HEK293 (cell line): Measurements from ENCODE around the gene MIEN1.

Source experiments
- CTCF ChIA-PET: fragments of 350-600 bp; formaldehyde crosslinking; extraction: SDS; loops from one replicate; lab custom pipeline; 2021; ENCODE audit warnings: antibody characterized with exemption; lab: Yijun Ruan, JAX
- POLR2A ChIA-PET: fragments of 300-600 bp; formaldehyde crosslinking; extraction: SDS; loops from one replicate; lab custom pipeline; 2020; ENCODE audit warnings: antibody characterized with exemption, inconsistent platforms; lab: Yijun Ruan, JAX
- H3K27ac ChIP-seq: fragments of 200-500 bp; sonication (Bioruptor generic); 2 replicates; pipeline ENCODE4 v1.5.1; 2014; ENCODE audit warnings: low read depth, low read length, control low read depth, inconsistent platforms; ENCODE audit errors: extremely low read depth
- H3K36me3 ChIP-seq, 2 experiments: fragments of 200-500 bp in 1 of 2; sonication (Bioruptor generic) in 1 of 2; 1 replicate in 1 of 2; 2 replicates in 1 of 2; pipeline ENCODE4 v1.5.1; 2014 to 2017; ENCODE audit warnings: inconsistent platforms in 2 of 2, low read length in 2 of 2; ENCODE audit not compliant: control insufficient read depth in 2 of 2, insufficient read depth in 1 of 2
- H3K4me1 ChIP-seq: fragments of 200-500 bp; sonication (Bioruptor generic); 2 replicates; pipeline ENCODE4 v1.5.1; 2014; ENCODE audit warnings: mild to moderate bottlenecking, low read length, inconsistent platforms; ENCODE audit not compliant: control insufficient read depth, insufficient read depth
- H3K4me3 ChIP-seq: 2 replicates; pipeline ENCODE4 v1.5.1; 2011; ENCODE audit warnings: low read depth, mild to moderate bottlenecking, control low read depth, low read length, moderate library complexity
- H3K9me3 ChIP-seq: fragments of 200-500 bp; sonication (Bioruptor generic); 2 replicates; pipeline ENCODE4 v1.5.1; 2014; ENCODE audit warnings: low read depth, low read length, inconsistent platforms; ENCODE audit not compliant: control insufficient read depth, insufficient read depth
- GLI2 ChIP-seq: fragments of 450-650 bp; formaldehyde crosslinking; IDR thresholded peaks from 2 replicates; pipeline ENCODE4; 2017; ENCODE audit warnings: missing biosample characterization, missing genetic modification characterization, low read depth, borderline replicate concordance
- GLIS1 ChIP-seq: fragments of 450-650 bp; formaldehyde crosslinking; IDR thresholded peaks from 2 replicates; pipeline ENCODE4 v1.5.1; 2016; ENCODE audit warnings: missing biosample characterization, missing genetic modification characterization
- HOXA7 ChIP-seq: sonication (generic); formaldehyde crosslinking; IDR thresholded peaks from 2 replicates; pipeline ENCODE4 v1.8.1; 2022; ENCODE audit warnings: missing genetic modification reagents, borderline replicate concordance
- KLF9 ChIP-seq: fragments of 450-650 bp; formaldehyde crosslinking; IDR thresholded peaks from 2 replicates; pipeline ENCODE4 v1.5.1; 2016; ENCODE audit warnings: missing biosample characterization, missing genetic modification characterization, low read depth
- PRDM6 ChIP-seq: fragments of 450-650 bp; formaldehyde crosslinking; IDR thresholded peaks from 2 replicates; pipeline ENCODE4 v1.5.1; 2017; ENCODE audit warnings: missing biosample characterization, missing genetic modification characterization
- ZBTB10 ChIP-seq: fragments of 450-650 bp; formaldehyde crosslinking; IDR thresholded peaks from 2 replicates; pipeline ENCODE4 v1.5.1; 2016; ENCODE audit warnings: missing biosample characterization, missing genetic modification characterization
- ZIC2 ChIP-seq: fragments of 450-650 bp; formaldehyde crosslinking; IDR thresholded peaks from 2 replicates; pipeline ENCODE4 v1.5.1; 2016; ENCODE audit warnings: missing biosample characterization, missing genetic modification characterization
- ZNF112 ChIP-seq: fragments of 450-650 bp; formaldehyde crosslinking; IDR thresholded peaks from 2 replicates; pipeline ENCODE4 v1.5.0; 2017; ENCODE audit warnings: missing biosample characterization, missing genetic modification characterization
- ZNF133 ChIP-seq: fragments of 450-650 bp; formaldehyde crosslinking; IDR thresholded peaks from 2 replicates; pipeline ENCODE4 v1.5.1; 2016; ENCODE audit warnings: missing biosample characterization, missing genetic modification characterization
- ZNF174 ChIP-seq: fragments of 450-650 bp; formaldehyde crosslinking; IDR thresholded peaks from 2 replicates; pipeline ENCODE4 v1.5.0; 2017; ENCODE audit warnings: missing biosample characterization, mild to moderate bottlenecking, missing genetic modification characterization
- ZNF211 ChIP-seq: fragments of 450-650 bp; formaldehyde crosslinking; IDR thresholded peaks from 2 replicates; pipeline ENCODE4 v1.5.1; 2016; ENCODE audit warnings: low read depth, missing biosample characterization, missing genetic modification characterization
- ZNF311 ChIP-seq: fragments of 450-650 bp; formaldehyde crosslinking; IDR thresholded peaks from 2 replicates; pipeline ENCODE4 v1.5.1; 2017; ENCODE audit warnings: missing biosample characterization, missing genetic modification characterization, borderline replicate concordance
- ZNF350 ChIP-seq: fragments of 450-650 bp; formaldehyde crosslinking; IDR thresholded peaks from 2 replicates; pipeline ENCODE4 v1.5.0; 2017; ENCODE audit warnings: missing biosample characterization, mild to moderate bottlenecking, missing genetic modification characterization
- ZNF404 ChIP-seq: fragments of 450-650 bp; formaldehyde crosslinking; IDR thresholded peaks from 2 replicates; pipeline ENCODE4 v1.5.1; 2017; ENCODE audit warnings: missing biosample characterization, missing genetic modification characterization
- ZNF514 ChIP-seq: fragments of 450-650 bp; formaldehyde crosslinking; IDR thresholded peaks from 2 replicates; pipeline ENCODE4 v1.5.1; 2016; ENCODE audit warnings: missing biosample characterization, missing genetic modification characterization
- ZNF768 ChIP-seq: fragments of 450-650 bp; formaldehyde crosslinking; IDR thresholded peaks from 2 replicates; pipeline ENCODE4 v1.5.1; 2018; ENCODE audit warnings: missing biosample characterization, mild to moderate bottlenecking, missing genetic modification characterization
- ZNF843 ChIP-seq: fragments of 450-650 bp; formaldehyde crosslinking; IDR thresholded peaks from 2 replicates; pipeline ENCODE4 v1.5.1; 2016; ENCODE audit warnings: missing biosample characterization, missing genetic modification characterization
- ZSCAN30 ChIP-seq: fragments of 450-650 bp; IDR thresholded peaks from 2 replicates; pipeline ENCODE4 v1.5.1; 2018; ENCODE audit warnings: missing biosample characterization, mild to moderate bottlenecking, missing genetic modification characterization, moderate library complexity
- ZSCAN4 ChIP-seq: fragments of 450-650 bp; formaldehyde crosslinking; IDR thresholded peaks from 2 replicates; pipeline ENCODE4 v1.5.1; 2017; ENCODE audit warnings: missing biosample characterization, missing genetic modification characterization

MIEN1 gene

GRCh38 chr17:39745335-39746144 is 15.2 kb upstream of the MIEN1 start:
- no peak overlapping the region for H3K27ac ChIP-seq
- TF ChIP-seq ZNF174 (tag by site-specific recombination) (no peak), ZNF843 (tag by site-specific recombination) (no peak), ZIC2 (tag by site-specific recombination) (peak; percentile 95), PRDM6 (no peak), GLIS1 (tag by site-specific recombination) (peak; percentile 90), ZNF311 (tag by site-specific recombination) (no peak)
- no peak overlapping the region for H3K4me3 ChIP-seq
- H3K36me3 ChIP-seq: no peaks in the 10 kb centered on the region; a peak in 1 of 3 replicates
- POLR2A ChIA-PET: no interaction called here
- peaks cover 7% of the 10 kb centered on the region for H3K4me1 ChIP-seq
- CTCF ChIA-PET: interaction anchor here (0.7 to 1.0 kb wide), 2 partner anchors 15 to 91 kb away, joined by 3 to 5 read pairs; partner anchors contain the start of gene MIEN1
- no peaks in the 10 kb centered on the region for H3K9me3 ChIP-seq

GRCh38 chr17:39744836-39745215 is 14.5 kb upstream of the MIEN1 start:
- no peaks in the 10 kb centered on the region; a peak in 1 of 3 replicates for H3K36me3 ChIP-seq
- TF ChIP-seq ZNF211 (tag by site-specific recombination) (no peak), GLI2 (tag by site-specific recombination) (no peak), KLF9 (tag by site-specific recombination) (peak; percentile 59)
- TF ChIP-seq, all 188 proteins: peak for 1
- ChIA-PET CTCF (interaction anchor here (0.6 to 1.0 kb wide), 2 partner anchors 12 to 15 kb away, joined by 3 read pairs; partner anchors contain the start of gene MIEN1), POLR2A (no interaction called here)
- no peaks in the 10 kb centered on the region for H3K9me3 ChIP-seq
- H3K4me3 ChIP-seq: no peak overlapping the region
- no peak overlapping the region for H3K27ac ChIP-seq
- peaks cover 11% of the 10 kb centered on the region for H3K4me1 ChIP-seq

- CTCF ChIA-PET: interaction anchor here (0.6 to 1.0 kb wide), 3 partner anchors 12 to 383 kb away, joined by 3 read pairs; partner anchors contain the start of gene MIEN1
- Histone ChIP-seq H3K4me1 (peaks cover 16% of the 10 kb centered on the region), H3K9me3 (no peaks in the 10 kb centered on the region), H3K36me3 (no peaks in the 10 kb centered on the region; a peak in 1 of 3 replicates), H3K27ac (no peak overlapping the region), H3K4me3 (no peak overlapping the region)
- POLR2A ChIA-PET: no interaction called here
- peak; percentile 78; the same call in 1 of the 2 replicates for TF ChIP-seq ZNF768
- no peak for TF ChIP-seq ZSCAN30 (tag by site-specific recombination)
Observed at GRCh38 chr17:39744075-39744835, 13.9 kb upstream of the MIEN1 start.

GRCh38 chr17:39742856-39743436 is 12.6 kb upstream of the MIEN1 start:
- CTCF ChIA-PET: interaction anchor here (1.6 kb wide), 1 partner anchor 13 kb away, joined by 7 read pairs; the partner anchor contains the start of gene MIEN1
- POLR2A ChIA-PET: no interaction called here
- H3K36me3 ChIP-seq: no peaks in the 10 kb centered on the region; a peak in 1 of 3 replicates
- TF ChIP-seq ZNF514: no peak
- no peak for TF ChIP-seq ZBTB10 (tag by site-specific recombination)
- TF ChIP-seq ZSCAN4: no peak
- TF ChIP-seq ZNF350 (tag by site-specific recombination): no peak
- no peak for TF ChIP-seq ZNF112
- no peak for TF ChIP-seq HOXA7
- TF ChIP-seq ZNF404 (tag by site-specific recombination): no peak
- TF ChIP-seq ZNF133 (tag by site-specific recombination): no peak

More at GRCh38 chr17:39742856-39743436, 12.6 kb upstream of the MIEN1 start:
- no peak overlapping the region for H3K4me3 ChIP-seq
- no peak overlapping the region for H3K27ac ChIP-seq
- H3K9me3 ChIP-seq: no peaks in the 10 kb centered on the region
- H3K4me1 ChIP-seq: peaks cover 24% of the 10 kb centered on the region
